RWPE2 (cell line): ENCODE data around the gene JCAD.

ENCODE experiments used
- ATAC-seq: fragments of 200-7000 bp; cut with Tn5 transposase; 3 replicates; pipeline ENCODE4 v1.9.1; 2021; ENCODE audit warnings: low read depth
- DNase-seq: peaks from one replicate; pipeline ENCODE4 v3.0.0-alpha.2; 2020; ENCODE audit warnings: low spot score
- H3K27ac ChIP-seq: fragments of 450-650 bp; 2 replicates; pipeline ENCODE4 v1.5.1; 2017; ENCODE audit warnings: mild to moderate bottlenecking; ENCODE audit not compliant: poor library complexity, severe bottlenecking
- H3K27me3 ChIP-seq: fragments of 250-450 bp; sonication (Bioruptor Pico); 2 replicates; pipeline ENCODE4 v1.5.1; 2021; ENCODE audit warnings: mild to moderate bottlenecking, moderate library complexity; ENCODE audit not compliant: insufficient read depth, poor library complexity, severe bottlenecking
- H3K36me3 ChIP-seq: fragments of 250-450 bp; sonication (Bioruptor Pico); 2 replicates; pipeline ENCODE4 v1.5.1; 2020; ENCODE audit warnings: low read depth, mild to moderate bottlenecking, moderate library complexity
- H3K4me1 ChIP-seq: fragments of 250-450 bp; sonication (Bioruptor Pico); 2 replicates; pipeline ENCODE4 v1.5.1; 2021; ENCODE audit warnings: mild to moderate bottlenecking, moderate library complexity; ENCODE audit not compliant: insufficient read depth, poor library complexity, severe bottlenecking
- H3K4me3 ChIP-seq: fragments of 250-450 bp; sonication (Bioruptor Pico); 2 replicates; pipeline ENCODE4 v1.5.1; 2021; ENCODE audit warnings: mild to moderate bottlenecking, moderate library complexity; ENCODE audit not compliant: severe bottlenecking
- H3K9me3 ChIP-seq: fragments of 250-450 bp; sonication (Bioruptor Pico); 2 replicates; pipeline ENCODE4 v1.5.1; 2021; ENCODE audit warnings: mild to moderate bottlenecking, moderate library complexity; ENCODE audit not compliant: severe bottlenecking
- CTCF ChIP-seq: fragments of 450-650 bp; IDR thresholded peaks from one replicate; pipeline ENCODE4 v1.5.1; 2017; ENCODE audit warnings: mild to moderate bottlenecking, moderate library complexity; ENCODE audit not compliant: poor library complexity, severe bottlenecking

Gene JCAD

GRCh38 chr10:30013757-30014156, 45.6 kb downstream of the JCAD start:
- ATAC-seq (no peak), DNase-seq (no peak)
- H3K27ac ChIP-seq, result no peak overlapping the region
- H3K4me1 ChIP-seq, result no peaks in the 10 kb centered on the region
- H3K4me3 ChIP-seq, result no peak overlapping the region
- H3K9me3 ChIP-seq, result no peaks in the 10 kb centered on the region
- H3K36me3 ChIP-seq, result no peaks in the 10 kb centered on the region
- H3K27me3 ChIP-seq, result no peaks in the 10 kb centered on the region
- TF ChIP-seq CTCF, result no peak

- Histone ChIP-seq H3K9me3 (no peaks in the 10 kb centered on the region), H3K27ac (no peak overlapping the region), H3K36me3 (no peaks in the 10 kb centered on the region), H3K27me3 (no peaks in the 10 kb centered on the region), H3K4me3 (no peak overlapping the region), H3K4me1 (no peaks in the 10 kb centered on the region)
- DNase-seq (no peak), ATAC-seq (no peak)
- no peak for TF ChIP-seq CTCF
Measured at GRCh38 chr10:30011956-30012647, 47.3 kb downstream of the JCAD start.

GRCh38 chr10:30011396-30011795, 48.0 kb downstream of the JCAD start:
- no peak for DNase-seq

GRCh38 chr10:30007406-30007805, 52.0 kb downstream of the JCAD start:
- H3K27me3 ChIP-seq, result no peaks in the 10 kb centered on the region
- no peak for ATAC-seq
- H3K9me3 ChIP-seq, result no peaks in the 10 kb centered on the region

More at GRCh38 chr10:30011396-30011795, 48.0 kb downstream of the JCAD start:
- no peaks in the 10 kb centered on the region for H3K9me3 ChIP-seq
- no peak for ATAC-seq
- no peak for TF ChIP-seq CTCF
- H3K27ac ChIP-seq, result no peak overlapping the region
- no peak overlapping the region for H3K4me3 ChIP-seq
- no peaks in the 10 kb centered on the region for H3K4me1 ChIP-seq
- H3K36me3 ChIP-seq, result no peaks in the 10 kb centered on the region
- no peaks in the 10 kb centered on the region for H3K27me3 ChIP-seq

More at GRCh38 chr10:30007406-30007805, 52.0 kb downstream of the JCAD start:
- Histone ChIP-seq H3K4me1 (no peaks in the 10 kb centered on the region), H3K27ac (no peak overlapping the region), H3K4me3 (no peak overlapping the region), H3K36me3 (no peaks in the 10 kb centered on the region)
- TF ChIP-seq CTCF, result no peak
- no peak for DNase-seq
